Activated T-helper 2 cell treated with anti-CD3 and anti-CD28 coated beads, Interferon-gamma antibody, Interleukin-2, Interleukin-4, amounts not matched to agents 10 μg/mL and 5 μg/mL and 100 μg/mL, durations not matched to agents 14 hours and 24 hours and 36 hours (primary cell): ENCODE results near the gene ATE1. TPM values are rescaled to one million over a fixed set of nuclear protein-coding genes. Genes with fewer than 3 reads are reported as not detected.

Experiments
- DNase-seq: peaks from one replicate; pipeline ENCODE4 v3.0.0; 2021; ENCODE audit warnings: low spot score
- H3K27ac Mint-ChIP-seq: one replicate; pipeline ENCODE4 v1.8.0; 2021; ENCODE audit warnings: mixed read lengths
- H3K27me3 Mint-ChIP-seq: one replicate; pipeline ENCODE4 v1.8.0; 2021; ENCODE audit warnings: low read depth, mixed read lengths
- H3K36me3 Mint-ChIP-seq: one replicate; pipeline ENCODE4 v1.8.0; 2021; ENCODE audit warnings: low read depth, mixed read lengths
- H3K4me1 Mint-ChIP-seq: one replicate; pipeline ENCODE4 v1.8.0; 2021; ENCODE audit warnings: low read depth, mixed read lengths
- H3K4me3 Mint-ChIP-seq: one replicate; pipeline ENCODE4 v1.8.0; 2021; ENCODE audit warnings: low read depth, mild to moderate bottlenecking, moderate library complexity, mixed read lengths
- H3K9me3 Mint-ChIP-seq: one replicate; pipeline ENCODE4 v1.8.0; 2021; ENCODE audit warnings: mixed read lengths
- intact Hi-C: fragments of 100-400 bp; cut with micrococcal nuclease; formaldehyde crosslinking; loops from one replicate; pipeline ENCODE4 v1.15.1; 2023
- total RNA-seq: library from RNA; stranded (reverse); gene quantifications from 2 replicates; pipeline ENCODE4 v1.2.3, GENCODE V29; 2022

ATE1 gene
- total RNA-seq, 1 donor from 2014 or later = 33.6 TPM

DNA sequence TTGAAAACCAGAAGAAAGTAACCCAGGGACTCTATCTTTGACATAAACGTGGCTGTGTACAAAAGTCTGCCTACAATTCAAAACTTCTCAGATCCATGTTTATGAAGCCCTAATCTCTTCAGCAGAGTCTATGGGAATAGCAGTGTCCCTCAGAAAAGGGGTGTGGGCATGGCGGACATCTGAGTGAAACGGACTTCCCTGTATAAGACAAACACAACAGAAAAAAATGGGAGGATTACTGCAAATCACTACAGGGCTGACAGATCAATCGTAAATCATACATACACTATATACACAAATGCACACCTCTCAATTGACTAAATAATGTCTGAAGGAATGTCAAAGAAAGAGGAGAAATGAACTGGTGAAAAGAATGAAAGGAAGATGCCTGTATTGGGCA is 114.0 kb downstream of the ATE1 start:
- no peak for DNase-seq
- Mint-ChIP-seq H3K27me3 (no peaks in the 10 kb centered on the region), H3K9me3 (no peaks in the 10 kb centered on the region), H3K27ac (no peak overlapping the region), H3K4me1 (no peaks in the 10 kb centered on the region), H3K4me3 (no peak overlapping the region), H3K36me3 (no peaks in the 10 kb centered on the region)
- intact Hi-C loops = no loop called here

- H3K4me1 Mint-ChIP-seq = no peaks in the 10 kb centered on the region
- DNase-seq = no peak
- no peaks in the 10 kb centered on the region for H3K36me3 Mint-ChIP-seq
- H3K27me3 Mint-ChIP-seq = no peaks in the 10 kb centered on the region
- intact Hi-C loops = no loop called here
- no peaks in the 10 kb centered on the region for H3K9me3 Mint-ChIP-seq
- no peak overlapping the region for H3K27ac Mint-ChIP-seq
- no peak overlapping the region for H3K4me3 Mint-ChIP-seq
These were observed 114.5 kb downstream of the ATE1 start for GRCh38 chr10:121813211-121813815.

DNA sequence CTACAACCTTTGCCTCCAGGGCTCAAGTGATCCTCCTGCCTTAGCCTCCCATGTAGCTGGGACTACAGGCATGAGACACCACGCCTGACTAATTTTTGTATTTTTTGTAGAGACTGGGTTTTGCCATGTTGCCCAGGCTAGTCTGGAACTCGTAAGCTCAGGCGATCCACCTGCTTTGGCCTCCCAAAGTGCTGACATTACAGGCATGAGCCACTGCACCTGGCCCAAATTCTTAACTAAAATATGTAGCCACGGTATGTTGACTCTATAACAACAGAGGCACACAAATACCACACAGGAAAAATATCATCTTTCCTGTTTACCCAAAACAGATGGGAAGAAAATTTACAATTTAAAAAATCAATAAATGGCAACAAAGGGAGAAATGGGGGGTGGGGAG is 115.8 kb downstream of the ATE1 start:
- no peak for DNase-seq
- no peaks in the 10 kb centered on the region for H3K36me3 Mint-ChIP-seq
- no peaks in the 10 kb centered on the region for H3K9me3 Mint-ChIP-seq
- no peaks in the 10 kb centered on the region for H3K4me1 Mint-ChIP-seq
- intact Hi-C loops = no loop called here
- H3K27ac Mint-ChIP-seq = no peak overlapping the region
- H3K27me3 Mint-ChIP-seq = no peaks in the 10 kb centered on the region
- H3K4me3 Mint-ChIP-seq = no peak overlapping the region

GRCh38 chr10:121811386-121811785 is 116.4 kb downstream of the ATE1 start:
- H3K36me3 Mint-ChIP-seq = no peaks in the 10 kb centered on the region
- intact Hi-C loops = no loop called here
- no peaks in the 10 kb centered on the region for H3K4me1 Mint-ChIP-seq
- no peak overlapping the region for H3K4me3 Mint-ChIP-seq
- H3K9me3 Mint-ChIP-seq = no peaks in the 10 kb centered on the region
- no peak overlapping the region for H3K27ac Mint-ChIP-seq
- no peaks in the 10 kb centered on the region for H3K27me3 Mint-ChIP-seq
- no peak for DNase-seq

GRCh38 chr10:121808835-121809234 is 119.0 kb downstream of the ATE1 start:
- no peaks in the 10 kb centered on the region for H3K4me1 Mint-ChIP-seq
- no peaks in the 10 kb centered on the region for H3K36me3 Mint-ChIP-seq
- no peaks in the 10 kb centered on the region for H3K9me3 Mint-ChIP-seq

DNA sequence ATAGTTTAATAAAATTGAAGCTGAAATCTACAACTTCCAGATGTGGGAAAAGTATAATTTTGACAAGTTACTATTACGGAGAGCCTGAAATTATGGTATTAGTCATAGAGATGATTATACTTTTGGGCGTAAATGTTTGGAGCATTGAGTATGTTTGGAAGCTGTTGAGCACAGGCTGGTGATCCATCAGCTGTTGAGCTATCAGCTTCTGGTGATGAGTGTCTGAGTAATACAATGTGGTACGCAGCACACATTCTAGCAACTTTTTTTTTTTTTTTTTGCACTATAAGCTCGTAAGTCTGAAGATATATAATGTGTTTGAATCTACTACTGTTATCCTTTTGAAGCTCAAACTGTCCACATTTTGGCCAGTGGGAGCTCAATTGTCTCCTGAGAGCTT is 123.4 kb downstream of the ATE1 start:
- Mint-ChIP-seq H3K27me3 (no peaks in the 10 kb centered on the region), H3K4me3 (no peak overlapping the region), H3K9me3 (no peaks in the 10 kb centered on the region), H3K27ac (no peak overlapping the region), H3K4me1 (no peaks in the 10 kb centered on the region), H3K36me3 (no peaks in the 10 kb centered on the region)
- intact Hi-C loops = no loop called here
- no peak for DNase-seq

More at GRCh38 chr10:121808835-121809234, 119.0 kb downstream of the ATE1 start:
- no peaks in the 10 kb centered on the region for H3K27me3 Mint-ChIP-seq
- no peak for DNase-seq
- intact Hi-C loops = no loop called here
- no peak overlapping the region for H3K27ac Mint-ChIP-seq
- no peak overlapping the region for H3K4me3 Mint-ChIP-seq

- H3K27me3 Mint-ChIP-seq = no peaks in the 10 kb centered on the region
- H3K9me3 Mint-ChIP-seq = no peaks in the 10 kb centered on the region
- peaks cover 3% of the 10 kb centered on the region for H3K36me3 Mint-ChIP-seq
- no peak overlapping the region for H3K27ac Mint-ChIP-seq
- no peaks in the 10 kb centered on the region for H3K4me1 Mint-ChIP-seq
- no peak for DNase-seq
- intact Hi-C loops = no loop called here
- H3K4me3 Mint-ChIP-seq = no peak overlapping the region
These were observed 124.2 kb downstream of the ATE1 start for GRCh38 chr10:121803611-121804010.

DNA sequence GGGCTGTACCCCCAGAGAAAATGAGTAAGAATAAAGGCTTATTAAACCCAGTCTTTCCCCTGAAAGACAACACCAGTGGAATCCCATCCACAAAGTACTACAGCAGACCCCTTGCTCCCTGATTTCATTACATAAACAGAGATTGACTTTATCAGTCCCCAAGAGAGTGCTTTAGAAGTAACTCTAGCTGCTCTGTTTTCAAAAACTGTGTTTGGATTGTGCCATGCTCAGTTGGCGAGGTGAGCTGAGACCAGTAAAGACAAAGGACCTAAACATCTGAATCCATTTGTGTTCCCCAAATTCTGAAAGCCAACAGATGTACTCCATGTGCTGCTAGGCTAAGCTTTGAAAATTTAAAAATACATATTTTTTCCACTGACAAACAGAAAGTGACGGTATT is 127.0 kb downstream of the ATE1 start:
- Mint-ChIP-seq H3K27me3 (no peaks in the 10 kb centered on the region), H3K4me3 (no peak overlapping the region), H3K27ac (no peak overlapping the region), H3K36me3 (peaks cover 3% of the 10 kb centered on the region), H3K9me3 (no peaks in the 10 kb centered on the region), H3K4me1 (no peaks in the 10 kb centered on the region)
- no peak for DNase-seq
- intact Hi-C loops = no loop called here

- H3K36me3 Mint-ChIP-seq = peaks cover 3% of the 10 kb centered on the region
- H3K9me3 Mint-ChIP-seq = no peaks in the 10 kb centered on the region
- intact Hi-C loops = no loop called here
- no peaks in the 10 kb centered on the region for H3K4me1 Mint-ChIP-seq
- H3K27ac Mint-ChIP-seq = no peak overlapping the region
- no peak overlapping the region for H3K4me3 Mint-ChIP-seq
- no peaks in the 10 kb centered on the region for H3K27me3 Mint-ChIP-seq
- DNase-seq = no peak
These were observed 127.7 kb downstream of the ATE1 start for GRCh38 chr10:121800146-121800545.

- Mint-ChIP-seq H3K27me3 (no peaks in the 10 kb centered on the region), H3K36me3 (peaks cover 3% of the 10 kb centered on the region), H3K27ac (no peak overlapping the region), H3K4me1 (no peaks in the 10 kb centered on the region), H3K4me3 (no peak overlapping the region), H3K9me3 (no peaks in the 10 kb centered on the region)
- no peak for DNase-seq
- intact Hi-C loops = no loop called here
These were observed 130.3 kb downstream of the ATE1 start for GRCh38 chr10:121797490-121797889.

DNA sequence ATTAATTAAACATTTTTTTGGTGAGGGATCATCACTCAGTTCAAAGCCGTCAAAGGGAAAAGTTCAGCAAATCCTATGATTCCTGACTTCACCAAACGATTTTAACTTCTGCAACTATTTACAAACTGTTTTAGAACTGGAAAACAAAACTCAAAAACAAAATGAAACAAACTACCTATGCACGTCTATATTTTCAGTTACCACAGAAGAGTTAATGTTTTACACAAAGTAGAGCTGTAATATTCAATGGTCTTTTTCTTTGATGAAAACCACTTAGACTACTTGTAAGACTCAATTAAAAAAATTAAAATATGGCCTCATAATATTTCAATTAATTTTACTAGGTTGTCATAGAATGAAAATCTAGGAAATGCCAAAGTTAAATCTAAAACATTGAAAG is 131.5 kb downstream of the ATE1 start:
- Mint-ChIP-seq H3K9me3 (no peaks in the 10 kb centered on the region), H3K27me3 (no peaks in the 10 kb centered on the region), H3K27ac (no peak overlapping the region), H3K4me1 (no peaks in the 10 kb centered on the region), H3K36me3 (peaks cover 3% of the 10 kb centered on the region), H3K4me3 (no peak overlapping the region)
- intact Hi-C loops = no loop called here
- DNase-seq = no peak

DNA sequence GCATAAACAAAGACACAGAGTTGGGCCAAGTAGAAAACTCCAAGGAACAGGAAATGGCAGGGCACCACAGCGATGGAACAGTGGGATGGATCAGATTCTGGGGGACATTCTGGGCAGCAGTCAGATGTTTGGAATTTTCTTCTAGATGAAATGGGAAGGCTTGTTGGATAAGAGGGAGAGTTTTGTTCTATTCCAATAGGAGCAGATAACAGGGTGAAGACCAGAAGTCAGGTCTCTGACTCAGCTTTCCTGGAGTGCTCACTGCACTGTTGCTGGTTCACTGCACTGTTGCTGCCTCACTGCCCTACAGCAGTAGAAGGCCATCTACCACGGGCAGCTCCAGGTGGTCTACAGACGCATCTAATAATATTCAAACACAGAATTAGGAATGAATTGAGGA is 135.6 kb downstream of the ATE1 start:
- H3K36me3 Mint-ChIP-seq = peaks cover 6% of the 10 kb centered on the region
- no peak overlapping the region for H3K4me3 Mint-ChIP-seq
- no peaks in the 10 kb centered on the region for H3K27me3 Mint-ChIP-seq

DNA sequence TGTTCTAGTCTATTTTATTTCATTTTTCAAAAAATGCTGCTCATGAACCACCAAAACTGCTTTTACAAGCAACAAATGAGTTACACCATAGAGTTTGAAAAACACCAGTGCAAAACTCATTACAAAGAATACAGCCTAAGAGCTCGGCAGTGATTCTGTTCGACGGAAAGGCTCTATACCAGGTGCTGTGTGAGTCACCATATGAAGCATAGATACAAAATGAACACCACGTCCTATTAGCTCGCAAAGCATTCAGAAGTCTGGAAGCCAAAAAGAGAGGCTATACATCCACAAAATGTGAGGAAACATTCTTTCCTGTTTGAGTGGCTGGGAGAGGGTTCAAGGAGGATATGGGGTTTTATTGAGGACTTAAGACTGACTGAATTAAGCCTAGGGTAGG is 136.1 kb downstream of the ATE1 start:
- H3K27ac Mint-ChIP-seq = no peak overlapping the region
- intact Hi-C loops = no loop called here
- H3K9me3 Mint-ChIP-seq = no peaks in the 10 kb centered on the region
- no peaks in the 10 kb centered on the region for H3K27me3 Mint-ChIP-seq
- H3K36me3 Mint-ChIP-seq = peaks cover 6% of the 10 kb centered on the region
- no peak overlapping the region for H3K4me3 Mint-ChIP-seq
- no peak for DNase-seq
- no peaks in the 10 kb centered on the region for H3K4me1 Mint-ChIP-seq

More for the DNA sequence above, 135.6 kb downstream of the ATE1 start:
- intact Hi-C loops = no loop called here
- H3K9me3 Mint-ChIP-seq = no peaks in the 10 kb centered on the region
- H3K4me1 Mint-ChIP-seq = no peaks in the 10 kb centered on the region
- DNase-seq = no peak
- H3K27ac Mint-ChIP-seq = no peak overlapping the region

- H3K27me3 Mint-ChIP-seq = no peaks in the 10 kb centered on the region
- H3K9me3 Mint-ChIP-seq = no peaks in the 10 kb centered on the region
- H3K4me1 Mint-ChIP-seq = no peaks in the 10 kb centered on the region
- no peak for DNase-seq
- H3K36me3 Mint-ChIP-seq = peaks cover 6% of the 10 kb centered on the region
- no peak overlapping the region for H3K27ac Mint-ChIP-seq
- intact Hi-C loops = no loop called here
- H3K4me3 Mint-ChIP-seq = no peak overlapping the region
These were observed 139.1 kb downstream of the ATE1 start for GRCh38 chr10:121788717-121789116.
